HG03103 (cell line): ENCODE measurements around the gene MYH14.

Experiments
- ATAC-seq: cut with Tn5 transposase; IDR thresholded peaks from one replicate; pipeline ENCODE4 v1.9.1; 2021; ENCODE audit warnings: low read depth; ENCODE audit not compliant: unreplicated experiment

The MYH14 gene

GRCh38 chr19:50192463-50193211, 10.8 kb upstream of the MYH14 start:
- no peak for ATAC-seq

DNA sequence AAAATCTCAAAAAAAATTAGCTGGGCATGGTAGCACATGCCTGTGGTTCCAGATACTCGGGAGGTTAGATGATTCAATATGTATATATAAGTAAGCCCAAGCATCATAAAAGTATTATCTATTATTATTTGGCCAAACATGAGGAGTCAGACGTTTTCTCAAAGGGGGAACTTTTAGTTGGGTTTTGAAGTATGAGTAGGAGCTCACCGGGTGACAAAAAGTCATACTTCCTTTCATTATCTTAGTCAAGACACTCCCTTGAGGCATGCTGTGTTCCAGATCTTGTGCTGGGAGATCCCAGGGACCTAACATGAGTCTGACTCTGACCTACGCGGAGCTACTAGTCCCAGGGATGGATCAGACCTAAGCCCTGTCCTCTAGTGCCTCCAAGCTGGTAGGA, 8.2 kb upstream of the MYH14 start:
- no peak for ATAC-seq

- ATAC-seq = no peak
Observed at GRCh38 chr19:50196322-50196932, 7.0 kb upstream of the MYH14 start.

GRCh38 chr19:50197348-50197747, 6.1 kb upstream of the MYH14 start:
- ATAC-seq = no peak

- no peak for ATAC-seq
Observed at GRCh38 chr19:50198431-50199258, 4.8 kb upstream of the MYH14 start.

DNA sequence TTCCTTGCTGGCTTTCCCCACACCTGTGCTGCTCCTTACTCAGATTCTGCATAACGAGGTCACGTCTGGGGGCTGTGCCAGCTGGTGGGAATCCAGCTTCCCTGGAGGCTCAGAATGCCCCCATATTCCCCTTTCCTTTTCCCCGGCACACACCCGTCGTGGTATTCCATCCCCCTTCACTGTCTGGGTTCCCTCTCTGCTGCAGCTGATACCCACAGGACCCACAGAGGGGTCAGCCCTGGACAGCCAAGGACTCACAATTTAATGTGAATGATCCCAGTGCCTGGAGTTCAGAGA, 4.2 kb upstream of the MYH14 start:
- ATAC-seq = no peak

- ATAC-seq = no peak
Observed at GRCh38 chr19:50202386-50202785, 1.0 kb upstream of the MYH14 start.

GRCh38 chr19:50202962-50203280, 501 bp upstream of the MYH14 start:
- no peak for ATAC-seq

DNA sequence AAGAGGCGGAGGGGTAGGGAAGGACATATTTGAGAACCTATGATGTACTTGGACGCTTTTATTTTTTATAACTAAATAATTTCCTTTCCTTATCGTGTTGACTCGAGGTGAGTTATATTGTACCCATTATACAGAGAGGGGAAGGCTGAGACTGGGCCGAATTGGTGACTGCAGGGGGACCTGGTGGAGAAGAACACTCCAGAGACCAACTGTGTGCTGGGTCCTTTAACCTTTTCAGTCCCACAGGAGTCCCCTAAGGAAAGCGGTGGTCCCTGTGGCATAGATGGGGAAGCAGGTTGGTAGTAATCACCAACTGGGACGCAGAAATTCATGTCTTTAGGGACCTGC, 633 bp downstream of the MYH14 start:
- no peak for ATAC-seq

- ATAC-seq = no peak
Observed at GRCh38 chr19:50204811-50205675, 1.6 kb downstream of the MYH14 start.

- no peak for ATAC-seq
Observed at GRCh38 chr19:50205681-50206138, 2.3 kb downstream of the MYH14 start.

DNA sequence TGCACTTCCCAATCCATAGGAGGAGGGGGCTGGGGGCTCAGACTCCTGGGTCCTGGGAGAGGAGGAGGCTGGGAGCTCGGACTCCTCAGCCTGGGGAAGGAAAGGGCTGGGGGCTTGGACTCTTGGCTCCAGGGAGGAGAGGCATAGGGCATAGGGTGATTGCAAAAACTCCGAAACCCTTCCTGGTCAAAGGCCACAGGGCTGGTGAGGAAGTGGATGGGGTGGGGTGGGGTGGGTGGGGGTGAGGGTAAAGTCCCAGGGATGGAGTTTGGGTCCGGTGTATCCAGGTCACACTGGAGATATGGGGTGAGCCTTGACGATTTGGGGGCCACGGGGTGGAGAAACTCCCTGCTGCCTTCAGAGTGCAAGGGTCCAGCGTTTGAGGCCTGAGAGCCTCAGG, 2.8 kb downstream of the MYH14 start:
- no peak for ATAC-seq

DNA sequence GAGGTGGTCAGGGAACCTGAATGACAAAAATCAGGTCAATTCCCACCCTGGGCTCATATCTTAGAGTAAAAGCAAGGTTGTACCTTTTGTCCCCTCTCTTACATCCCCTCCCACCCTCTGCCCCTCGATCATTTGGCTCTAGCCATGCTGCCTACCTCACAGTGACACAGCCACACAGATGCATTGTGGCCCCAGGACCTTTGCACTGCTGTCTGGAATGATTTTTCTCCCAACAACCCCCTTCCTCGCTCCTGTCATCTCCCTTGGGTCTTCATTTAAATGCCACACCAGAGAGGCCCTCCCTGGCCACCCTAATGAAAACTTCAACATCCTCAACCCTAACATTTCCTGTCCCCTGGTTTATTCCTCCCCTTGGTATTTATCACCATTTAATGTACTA, 4.3 kb downstream of the MYH14 start:
- no peak for ATAC-seq

GRCh38 chr19:50209131-50209530, 5.7 kb downstream of the MYH14 start:
- no peak for ATAC-seq

DNA sequence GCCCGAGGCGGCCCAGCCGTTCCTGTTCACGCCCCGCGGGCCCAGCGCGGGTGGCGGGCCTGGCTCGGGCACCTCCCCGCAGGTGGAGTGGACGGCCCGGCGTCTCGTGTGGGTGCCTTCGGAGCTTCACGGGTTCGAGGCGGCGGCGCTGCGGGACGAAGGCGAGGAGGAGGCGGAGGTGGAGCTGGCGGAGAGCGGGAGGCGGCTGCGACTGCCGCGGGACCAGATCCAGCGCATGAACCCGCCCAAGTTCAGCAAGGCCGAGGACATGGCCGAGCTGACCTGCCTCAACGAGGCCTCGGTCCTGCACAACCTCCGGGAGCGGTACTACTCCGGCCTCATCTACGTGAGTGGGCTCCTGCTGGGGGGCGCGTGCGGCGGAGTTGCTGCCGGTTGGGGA, 7.0 kb downstream of the MYH14 start:
- ATAC-seq = no peak

DNA sequence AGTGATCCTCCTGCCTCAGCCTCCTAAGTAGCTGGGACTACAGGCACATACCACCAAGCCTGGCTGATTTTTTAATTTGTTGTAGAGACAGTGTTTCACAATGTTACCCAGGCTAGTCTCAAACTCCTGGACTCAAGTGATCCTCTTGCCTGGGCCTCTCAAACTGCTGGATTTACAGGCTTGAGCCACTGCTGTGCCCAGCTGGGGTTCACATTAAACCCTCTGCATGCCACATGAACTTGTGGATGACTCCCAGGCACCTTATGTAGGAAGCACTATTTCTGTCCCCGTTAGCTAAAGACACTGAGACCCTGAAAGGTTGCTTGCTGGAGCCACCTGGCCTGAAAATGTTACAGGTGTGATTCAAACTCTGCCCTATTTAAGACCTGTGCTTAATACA, 10.5 kb downstream of the MYH14 start:
- ATAC-seq = no peak

GRCh38 chr19:50214699-50215543, 11.5 kb downstream of the MYH14 start:
- no peak for ATAC-seq

DNA sequence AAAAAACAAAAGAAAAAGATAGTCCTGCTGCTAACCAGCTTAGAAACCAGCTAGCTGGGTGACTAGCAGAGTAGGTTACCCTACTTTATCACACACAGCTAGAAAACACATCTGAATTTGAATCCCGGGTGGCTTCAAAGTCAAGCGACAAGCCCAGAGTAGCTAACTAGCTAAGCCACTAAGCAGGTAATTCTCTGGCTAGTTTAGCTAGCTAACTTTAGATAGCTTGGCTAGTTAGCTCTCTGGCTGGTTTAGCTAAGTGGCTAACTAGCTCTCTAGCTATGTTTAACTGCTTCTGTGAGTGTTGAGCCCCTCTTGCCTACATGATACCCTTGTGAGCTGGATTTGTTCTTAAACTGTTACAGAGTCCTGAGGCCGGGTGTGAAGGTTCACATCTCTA, 12.4 kb downstream of the MYH14 start:
- no peak for ATAC-seq

DNA sequence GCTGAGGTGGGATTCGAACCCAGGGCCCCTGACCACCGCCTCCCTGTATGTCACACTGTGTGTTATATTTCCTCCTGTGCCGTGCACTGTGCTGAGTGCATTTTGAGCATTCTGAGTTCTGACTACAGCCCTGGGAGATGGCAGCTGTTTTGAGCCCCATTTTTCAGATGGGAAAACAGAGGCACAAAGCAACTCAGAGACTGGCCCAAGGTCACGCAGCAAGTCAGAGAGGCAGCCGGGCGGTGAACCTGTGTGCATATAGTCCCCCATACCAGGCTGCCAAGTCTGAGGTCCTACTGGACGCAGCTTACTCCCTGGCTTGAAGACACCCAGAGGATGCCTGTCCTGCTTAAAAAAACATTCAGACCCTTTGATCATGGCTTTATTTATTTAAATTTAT, 17.7 kb downstream of the MYH14 start:
- no peak for ATAC-seq
